GM12878 (cell line): ENCODE results near the gene DOK7. TPM values are rescaled to one million over a fixed set of nuclear protein-coding genes. Genes with fewer than 3 reads are reported as not detected.

Source experiments
- ATAC-seq: fragments of 200-7000 bp; cut with Tn5 transposase; 3 replicates; pipeline ENCODE4 v1.9.1; 2020; ENCODE audit warnings: mild to moderate bottlenecking, moderate library complexity
- BruUV-seq: library from RNA; stranded (reverse); fragments of 400-500 nt; replicated peaks from 2 replicates; lab custom pipeline; 2021; lab: Mats Ljungman, UMichigan
- CTCF ChIA-PET: fragments of 300-600 bp; sonication (Branson Sonifier 250); formaldehyde crosslinking; extraction: SDS; loops from one replicate; lab custom pipeline; 2021; ENCODE audit warnings: inconsistent platforms; lab: Yijun Ruan, JAX
- POLR2A ChIA-PET: fragments of 350-600 bp; formaldehyde crosslinking; extraction: SDS; loops from one replicate; lab custom pipeline; 2021; ENCODE audit warnings: inconsistent platforms; lab: Charles Lee
- RAD21 ChIA-PET: fragments of 300-600 bp; sonication (Branson Sonifier 250); formaldehyde crosslinking; loops from one replicate; lab custom pipeline; 2023; ENCODE audit warnings: antibody characterized with exemption; ENCODE audit not compliant: unreplicated experiment; lab: Charles Lee
- SMC1A ChIA-PET: fragments of 300-600 bp; sonication (Branson Sonifier 250); formaldehyde crosslinking; loops from one replicate; lab custom pipeline; 2023; ENCODE audit not compliant: unreplicated experiment, uncharacterized antibody; lab: Charles Lee
- DNase-seq: peaks from one replicate; pipeline ENCODE4 v3.0.0-alpha.2; 2011; ENCODE audit warnings: low read depth, low spot score
- FAIRE-seq: peaks from 3 replicates; lab custom pipeline; 2011; peaks lifted over from hg19 to GRCh38; lab: Jason Lieb, UNC
- H2AFZ ChIP-seq: 2 replicates; pipeline ENCODE4 v1.6.0; 2011; ENCODE audit warnings: low read depth, low read length, control low read depth; ENCODE audit not compliant: control insufficient read depth
- H3K27ac ChIP-seq: 2 replicates; pipeline ENCODE4 v1.5.1; 2011; ENCODE audit warnings: control low read depth; ENCODE audit not compliant: control insufficient read depth, insufficient read depth
- H3K27me3 ChIP-seq, 2 experiments: replicated peaks in 1 of 2; 2 replicates each; pipeline versions ENCODE4 v1.6.0 to v1.6.1; 2011; ENCODE audit warnings: low read length in 1 of 2; ENCODE audit not compliant: control insufficient read depth in 2 of 2, insufficient read depth in 2 of 2
- H3K36me3 ChIP-seq, 2 experiments: 2 replicates each; pipeline ENCODE4 v1.5.1; 2011; ENCODE audit warnings: low read length in 1 of 2; ENCODE audit not compliant: control insufficient read depth in 2 of 2, insufficient read depth in 2 of 2
- H3K4me1 ChIP-seq: 2 replicates; pipeline ENCODE4 v1.6.1; 2011; ENCODE audit warnings: mild to moderate bottlenecking, low read length, moderate library complexity, mixed read lengths; ENCODE audit not compliant: control insufficient read depth, insufficient read depth
- H3K4me2 ChIP-seq: 2 replicates; pipeline ENCODE4 v1.6.0; 2011; ENCODE audit warnings: control low read depth; ENCODE audit not compliant: control insufficient read depth, insufficient read depth
- H3K4me3 ChIP-seq: fragments of 200-600 bp; sonication (generic); 2 replicates; pipeline ENCODE4 v1.5.1; 2016
- H3K79me2 ChIP-seq: 2 replicates; pipeline ENCODE4 v1.6.0; 2011; ENCODE audit warnings: low read length; ENCODE audit not compliant: control insufficient read depth, insufficient read depth
- H3K9ac ChIP-seq: 2 replicates; pipeline ENCODE4 v1.8.0; 2011; ENCODE audit warnings: low read length, control low read depth, mixed read lengths; ENCODE audit not compliant: control insufficient read depth, insufficient read depth
- H3K9me3 ChIP-seq: replicated peaks from 3 replicates; pipeline ENCODE4 v1.5.1; 2011; ENCODE audit warnings: mild to moderate bottlenecking, low read length; ENCODE audit not compliant: control insufficient read depth, insufficient read depth
- H4K20me1 ChIP-seq: 2 replicates; pipeline ENCODE4 v1.6.0; 2011; ENCODE audit not compliant: control insufficient read depth, insufficient read depth
- CBFB ChIP-seq: IDR thresholded peaks from 2 replicates; pipeline ENCODE4 v1.6.1; 2016; ENCODE audit warnings: antibody characterized with exemption, low read depth
- DPF2 ChIP-seq: fragments of 450-650 bp; IDR thresholded peaks from 2 replicates; pipeline ENCODE4 v1.6.1; 2017; ENCODE audit warnings: mild to moderate bottlenecking
- HDGF ChIP-seq: fragments of 450-650 bp; IDR thresholded peaks from 2 replicates; pipeline ENCODE4 v1.6.1; 2016; ENCODE audit warnings: antibody characterized with exemption
- KDM1A ChIP-seq: fragments of 200-600 bp; sonication (generic); IDR thresholded peaks from 2 replicates; pipeline ENCODE4 v1.6.1; 2016; ENCODE audit warnings: borderline replicate concordance
- NKRF ChIP-seq: fragments of 450-650 bp; conservative IDR thresholded peaks from 2 replicates; pipeline ENCODE4 v1.6.1; 2017; ENCODE audit warnings: mild to moderate bottlenecking, moderate library complexity
- NR2C1 ChIP-seq: fragments of 450-650 bp; IDR thresholded peaks from 2 replicates; pipeline ENCODE4 v1.6.1; 2017; ENCODE audit warnings: antibody characterized with exemption, mild to moderate bottlenecking, moderate library complexity
- POLR2A ChIP-seq: IDR thresholded peaks from 2 replicates; pipeline ENCODE4 v1.6.1; 2011; ENCODE audit warnings: low read depth, mild to moderate bottlenecking, low read length
- RAD21 ChIP-seq: IDR thresholded peaks from 2 replicates; pipeline ENCODE4 v1.6.1; 2011; ENCODE audit warnings: mild to moderate bottlenecking, low read depth, low read length, moderate library complexity; ENCODE audit not compliant: insufficient read depth
- USF1 ChIP-seq: IDR thresholded peaks from 2 replicates; pipeline ENCODE4 v1.6.1; 2011; ENCODE audit warnings: borderline replicate concordance, low read depth, mild to moderate bottlenecking, moderate library complexity, mixed read lengths, low read length; ENCODE audit not compliant: insufficient read depth; ENCODE audit errors: extremely low read length
- WGBS: methylation state at CpG from one replicate; pipeline ENCODE4 v1.1.6; 2016; ENCODE audit warnings: low lambda C conversion rate; ENCODE audit not compliant: insufficient replicate concordance, insufficient coverage; ENCODE audit errors: missing lambda C conversion rate; 5-methylcytosine and 5-hydroxymethylcytosine counted together
- in situ Hi-C: fragments of 300-500 bp; cut with MboI; formaldehyde crosslinking; loops from 9 replicates; pipeline ENCODE4 v1.14.3; 2018; ENCODE audit warnings: mixed read lengths
- intact Hi-C: fragments of 100-400 bp; cut with micrococcal nuclease; formaldehyde crosslinking; loops from one replicate; pipeline ENCODE4 v1.14.2; 2022; ENCODE audit not compliant: unreplicated experiment
- polyA plus RNA-seq, 11 experiments: library from polyadenylated mRNA; depleted of rRNA in 4 of 11; unstranded in 6 of 11; stranded (reverse) in 5 of 11; fragments of >200 nt; fragmentation: Nextera tagmentation in 4 of 11; fragmentation: Illumina TruSeq in 1 of 11; extraction: Ambion mirVana in 4 of 11; extraction: Trizol in 1 of 11; gene quantifications; 1 replicate in 1 of 11; 2 replicates in 10 of 11; pipeline versions ENCODE4 v1.2.1 to v1.2.3, GENCODE V29; 2011 to 2016; ENCODE audit warnings: inconsistent platforms in 2 of 11, missing spikeins in 2 of 11, low read depth in 1 of 11
- total RNA-seq, 4 experiments: library from RNA; depleted of rRNA in 3 of 4; stranded (reverse); fragments of >200 nt in 3 of 4; fragmentation: Illumina TruSeq in 1 of 4; extraction: Trizol in 1 of 4; gene quantifications; 2 replicates each; pipeline versions ENCODE4 v1.2.1 to v1.2.3, GENCODE V29; 2013 to 2021
- TF ChIP-seq, protein P1 (sequence below): IDR thresholded peaks from 2 replicates; pipeline ENCODE4 v1.6.1; 2011; ENCODE audit warnings: low read depth, mild to moderate bottlenecking, low read length, moderate library complexity, borderline replicate concordance; ENCODE audit errors: extremely low read depth
- TF ChIP-seq, protein P2 (sequence below): fragments of 150-350 bp; IDR thresholded peaks from 2 replicates; pipeline ENCODE4 v1.6.1; 2014; ENCODE audit warnings: mild to moderate bottlenecking, low read depth, low read length

The DOK7 gene
- total and polyA plus RNA-seq, 10 of the 15 experiments (the other 5 are each of a cell fraction or from before 2014, with no cell fraction given), result 0.04 to 0.46 (median 0.18) TPM; not detected in 4

DNA sequence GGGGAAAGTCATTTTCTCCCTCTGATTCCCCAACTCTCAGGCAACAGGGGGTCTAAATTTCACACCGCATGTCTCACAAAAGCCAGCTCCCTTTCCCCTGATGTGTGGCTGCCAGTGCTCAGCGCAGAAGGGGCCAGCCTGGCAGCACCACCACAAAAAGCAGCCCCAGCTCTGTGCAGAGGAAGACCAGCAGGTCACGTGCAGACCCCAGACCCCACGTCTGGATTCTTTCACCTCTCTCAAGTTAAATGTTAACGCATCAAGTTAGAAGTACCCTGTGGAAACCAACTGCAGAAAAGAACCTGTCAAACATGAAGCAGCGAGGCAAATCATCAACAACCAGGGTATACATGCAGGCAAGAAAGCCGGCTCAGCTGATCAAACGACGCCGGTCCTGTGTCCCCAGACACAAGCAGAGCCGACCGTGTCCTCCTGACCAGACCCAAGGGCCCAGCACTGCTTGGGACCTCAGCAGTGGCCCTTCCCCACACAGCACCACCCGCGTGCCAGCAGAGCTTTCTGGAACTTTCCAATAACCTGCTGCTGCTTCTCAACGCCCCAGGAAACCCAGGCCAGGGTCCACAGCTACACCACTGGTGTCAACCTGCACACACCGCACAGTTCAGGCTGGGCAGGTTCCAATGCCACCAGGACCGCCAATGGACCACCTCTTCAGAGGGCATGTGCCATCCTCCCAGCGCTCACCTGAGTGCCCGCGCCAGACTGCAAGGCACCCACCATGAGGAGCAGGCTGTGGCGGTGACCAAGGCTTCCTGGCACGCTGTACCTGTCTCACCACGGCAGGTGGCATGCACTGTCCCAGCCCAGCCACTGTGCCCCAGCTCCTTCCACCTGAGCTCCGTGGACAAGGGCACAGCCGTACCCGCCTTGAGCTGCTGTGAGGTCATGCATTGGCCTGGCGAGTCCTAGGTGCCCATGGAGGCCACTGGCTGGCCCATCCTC, 65.1 kb downstream of the DOK7 start:
- Histone ChIP-seq H3K4me3 (no peak overlapping the region), H3K79me2 (peaks cover 18% of the 10 kb centered on the region), H2AFZ (no peak overlapping the region), H3K9ac (no peak overlapping the region), H3K4me2 (no peak overlapping the region), H3K9me3 (no peaks in the 10 kb centered on the region), H3K36me3 (peaks cover 3 to 7% of the 10 kb centered on the region in 2 experiments; a peak in 3 of 4 replicates), H3K4me1 (peaks cover 13% of the 10 kb centered on the region), H3K27me3 (no peaks in the 10 kb centered on the region), H3K27ac (no peak overlapping the region), H4K20me1 (peaks cover 4% of the 10 kb centered on the region; the same call in 1 of the 2 replicates)
- POLR2A ChIA-PET, result no interaction called here
- intact Hi-C loops (no loop called here), in situ Hi-C loops (no loop called here)
- TF ChIP-seq POLR2A (peak; percentile 40; the same call in 1 of the 2 replicates), USF1 (no peak)
- FAIRE-seq (no peak), DNase-seq (no peak), ATAC-seq (no peak)
- RAD21 ChIA-PET, result no interaction called here
- BruUV-seq, result no TSS peak
- SMC1A ChIA-PET, result no interaction called here
- 90% methylated on average over 27 of the region's 27 CpGs for WGBS
- CTCF ChIA-PET, result no interaction called here

GRCh38 chr4:3529363-3529762, 66.3 kb downstream of the DOK7 start:
- Histone ChIP-seq H3K9me3 (no peaks in the 10 kb centered on the region), H3K27ac (no peak overlapping the region), H3K79me2 (peaks cover 18% of the 10 kb centered on the region), H3K4me2 (no peak overlapping the region; the same call in 1 of the 2 replicates), H3K9ac (no peak overlapping the region), H2AFZ (no peak overlapping the region), H3K27me3 (no peaks in the 10 kb centered on the region), H3K36me3 (peaks cover 3% of the 10 kb centered on the region in 2 experiments; a peak in 2 of 4 replicates), H3K4me1 (peaks cover 13% of the 10 kb centered on the region), H3K4me3 (no peak overlapping the region), H4K20me1 (peaks cover 4% of the 10 kb centered on the region; the same call in 1 of the 2 replicates)
- FAIRE-seq, result no peak
- ChIA-PET POLR2A (no interaction called here), RAD21 (no interaction called here), CTCF (no interaction called here), SMC1A (interaction anchor here (0.8 kb wide), 1 partner anchor 85 kb away, joined by 3 read pairs; no protein-coding TSS in a partner anchor)
- 66% methylated on average over 12 of the region's 12 CpGs for WGBS
- ATAC-seq, result peak; percentile 60
- no peak for DNase-seq
- in situ Hi-C loops, result no loop called here
- no TSS peak for BruUV-seq
- intact Hi-C loops, result no loop called here
- TF ChIP-seq CBFB, result no peak
- TF ChIP-seq, protein P1, sequence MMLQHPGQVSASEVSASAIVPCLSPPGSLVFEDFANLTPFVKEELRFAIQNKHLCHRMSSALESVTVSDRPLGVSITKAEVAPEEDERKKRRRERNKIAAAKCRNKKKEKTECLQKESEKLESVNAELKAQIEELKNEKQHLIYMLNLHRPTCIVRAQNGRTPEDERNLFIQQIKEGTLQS, result no peak
- TF ChIP-seq NKRF, result no peak
- peak; percentile 63 for TF ChIP-seq NR2C1
- TF ChIP-seq KDM1A, result no peak
- no peak for TF ChIP-seq HDGF
- TF ChIP-seq RAD21, result no peak
- TF ChIP-seq, protein P2, sequence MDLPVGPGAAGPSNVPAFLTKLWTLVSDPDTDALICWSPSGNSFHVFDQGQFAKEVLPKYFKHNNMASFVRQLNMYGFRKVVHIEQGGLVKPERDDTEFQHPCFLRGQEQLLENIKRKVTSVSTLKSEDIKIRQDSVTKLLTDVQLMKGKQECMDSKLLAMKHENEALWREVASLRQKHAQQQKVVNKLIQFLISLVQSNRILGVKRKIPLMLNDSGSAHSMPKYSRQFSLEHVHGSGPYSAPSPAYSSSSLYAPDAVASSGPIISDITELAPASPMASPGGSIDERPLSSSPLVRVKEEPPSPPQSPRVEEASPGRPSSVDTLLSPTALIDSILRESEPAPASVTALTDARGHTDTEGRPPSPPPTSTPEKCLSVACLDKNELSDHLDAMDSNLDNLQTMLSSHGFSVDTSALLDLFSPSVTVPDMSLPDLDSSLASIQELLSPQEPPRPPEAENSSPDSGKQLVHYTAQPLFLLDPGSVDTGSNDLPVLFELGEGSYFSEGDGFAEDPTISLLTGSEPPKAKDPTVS, result no peak
- TF ChIP-seq DPF2, result 0 out of 2 replicates have a peak, but pooled peaks have one; percentile 21
